Neural cell (in vitro differentiated cells): ENCODE data around the gene LAMB4. TPM values are rescaled to one million over a fixed set of nuclear protein-coding genes. Genes with fewer than 3 reads are reported as not detected.
A peak's percentile ranks its signal among the peaks of the same experiment; 100 is the strongest.

Source experiments
- H2AFZ ChIP-seq: fragments of 200-600, 300-800 bp; sonication (generic), shearing (Covaris generic); 2 replicates; pipeline ENCODE4 v1.6.0; 2014; ENCODE audit warnings: low read depth, mild to moderate bottlenecking, antibody characterized with exemption, low read length, moderate library complexity
- H3F3A ChIP-seq: fragments of 200-600 bp; shearing (Covaris generic); 2 replicates; pipeline ENCODE4 v1.6.1; 2016; ENCODE audit warnings: mild to moderate bottlenecking, moderate library complexity, mixed read lengths, antibody characterized with exemption, low read length; ENCODE audit not compliant: insufficient read depth, poor library complexity, severe bottlenecking
- H3K27ac ChIP-seq: fragments of 200-600, 300-800 bp; sonication (generic), shearing (Covaris generic); 2 replicates; pipeline ENCODE4 v1.5.1; 2014; ENCODE audit warnings: mild to moderate bottlenecking, low read length, moderate library complexity
- H3K27me3 ChIP-seq: fragments of 300-800, 200-600 bp; sonication (generic), shearing (Covaris generic); 2 replicates; pipeline ENCODE4 v1.6.0; 2014; ENCODE audit warnings: mild to moderate bottlenecking, low read depth, low read length, moderate library complexity; ENCODE audit not compliant: insufficient read depth
- H3K36me3 ChIP-seq: fragments of 300-800, 200-600 bp; sonication (generic), shearing (Covaris generic); 2 replicates; pipeline ENCODE4 v1.5.1; 2014; ENCODE audit warnings: mild to moderate bottlenecking, antibody characterized with exemption, low read length, moderate library complexity; ENCODE audit not compliant: insufficient read depth
- H3K4me2 ChIP-seq: fragments of 300-800, 200-600 bp; sonication (generic), shearing (Covaris generic); 2 replicates; pipeline ENCODE4 v1.6.0; 2014; ENCODE audit warnings: mild to moderate bottlenecking, low read length
- H3K4me3 ChIP-seq: fragments of 300-800, 200-600 bp; sonication (generic), shearing (Covaris generic); 2 replicates; pipeline ENCODE4 v1.5.1; 2014; ENCODE audit warnings: mild to moderate bottlenecking, low read length, moderate library complexity
- H3K79me2 ChIP-seq: fragments of 200-600 bp; shearing (Covaris generic); replicated peaks from 2 replicates; pipeline ENCODE4 v1.6.0; 2014; ENCODE audit warnings: mild to moderate bottlenecking, low read length, moderate library complexity; ENCODE audit not compliant: insufficient read depth
- H3K9ac ChIP-seq: fragments of 300-800, 200-600 bp; sonication (generic), shearing (Covaris generic); 2 replicates; pipeline ENCODE4 v1.6.1; 2016; ENCODE audit warnings: mild to moderate bottlenecking, low read length, mixed read lengths
- H3K9me2 ChIP-seq: fragments of 200-600 bp; shearing (Covaris generic); 2 replicates; pipeline ENCODE4 v1.6.1; 2016; ENCODE audit warnings: mild to moderate bottlenecking, low read length, mixed read lengths; ENCODE audit not compliant: insufficient read depth
- H3K9me3 ChIP-seq: fragments of 200-600, 300-800 bp; sonication (generic), shearing (Covaris generic); 2 replicates; pipeline ENCODE4 v1.6.1; 2016; ENCODE audit warnings: mild to moderate bottlenecking, mixed run types, low read length, moderate library complexity, mixed read lengths
- H4K20me1 ChIP-seq: fragments of 200-600 bp; shearing (Covaris generic); 2 replicates; pipeline ENCODE4 v1.6.1; 2016; ENCODE audit warnings: mild to moderate bottlenecking, mixed run types; ENCODE audit not compliant: insufficient read depth
- CTCF ChIP-seq: fragments of 450-650 bp; IDR thresholded peaks from 2 replicates; pipeline ENCODE4 v1.5.1; 2014; ENCODE audit warnings: antibody characterized with exemption, mild to moderate bottlenecking, moderate library complexity; ENCODE audit not compliant: poor library complexity, severe bottlenecking
- EP300 ChIP-seq: fragments of 450-650 bp; conservative IDR thresholded peaks from 2 replicates; pipeline ENCODE4 v1.6.1; 2014; ENCODE audit warnings: antibody characterized with exemption, mild to moderate bottlenecking, moderate library complexity; ENCODE audit not compliant: poor library complexity, severe bottlenecking
- EZH2 ChIP-seq: fragments of 200-600, 300-800 bp; shearing (Covaris generic), sonication (generic); IDR thresholded peaks from 2 replicates; pipeline ENCODE4 v1.6.1; 2014; ENCODE audit warnings: antibody characterized with exemption, low read length, borderline replicate concordance, mild to moderate bottlenecking; ENCODE audit not compliant: insufficient read depth, poor library complexity, severe bottlenecking
- MXI1 ChIP-seq: fragments of 450-650 bp; conservative IDR thresholded peaks from 2 replicates; pipeline ENCODE4 v1.6.1; 2014; ENCODE audit warnings: antibody characterized with exemption, mild to moderate bottlenecking; ENCODE audit not compliant: poor library complexity, severe bottlenecking
- POLR2AphosphoS5 ChIP-seq: IDR thresholded peaks from 2 replicates; pipeline ENCODE4 v1.6.1; 2012
- RAD21 ChIP-seq: fragments of 450-650 bp; conservative IDR thresholded peaks from 2 replicates; pipeline ENCODE4 v1.6.1; 2014; ENCODE audit warnings: antibody characterized with exemption, mild to moderate bottlenecking, moderate library complexity
- REST ChIP-seq: IDR thresholded peaks from 2 replicates; pipeline ENCODE4 v1.6.1; 2012; ENCODE audit warnings: borderline replicate concordance
- SMC3 ChIP-seq: fragments of 450-650 bp; conservative IDR thresholded peaks from 2 replicates; pipeline ENCODE4 v1.6.1; 2014; ENCODE audit warnings: antibody characterized with exemption, mild to moderate bottlenecking, moderate library complexity; ENCODE audit not compliant: poor library complexity
- TAF1 ChIP-seq: IDR thresholded peaks from 2 replicates; pipeline ENCODE4 v1.6.1; 2012; ENCODE audit warnings: low read depth
- polyA plus RNA-seq: library from polyadenylated mRNA; depleted of rRNA; stranded (reverse); fragments of >200 nt; gene quantifications from 2 replicates; pipeline ENCODE4 v1.2.3, GENCODE V29; 2014

LAMB4 gene
- polyA plus RNA-seq, 1 donor from 2014 or later: 0.16 TPM

GRCh38 chr7:108067844-108068243 lies 62.3 kb downstream of the LAMB4 start:
- Histone ChIP-seq H3K9ac (no peak overlapping the region), H3K79me2 (no peaks in the 10 kb centered on the region), H3K4me2 (no peak overlapping the region), H3K9me3 (no peaks in the 10 kb centered on the region), H3K27me3 (no peaks in the 10 kb centered on the region), H2AFZ (no peak overlapping the region), H3K36me3 (no peaks in the 10 kb centered on the region), H3K9me2 (no peaks in the 10 kb centered on the region), H4K20me1 (no peaks in the 10 kb centered on the region), H3K4me3 (peak overlapping the region; percentile 37), H3K27ac (peak overlapping the region; percentile 60), H3F3A (no peaks in the 10 kb centered on the region)
- TF ChIP-seq TAF1 (no peak), EP300 (peak; percentile 97), MXI1 (peak; percentile 9), RAD21 (peak; percentile 30), SMC3 (no peak), CTCF (peak; percentile 31), EZH2 (no peak), REST (peak; percentile 37), POLR2AphosphoS5 (peak; percentile 92)

- H3F3A ChIP-seq: no peaks in the 10 kb centered on the region
- H2AFZ ChIP-seq: no peak overlapping the region
- TF ChIP-seq REST (no peak), EZH2 (no peak), CTCF (no peak), EP300 (no peak), MXI1 (no peak), POLR2AphosphoS5 (no peak), SMC3 (no peak), TAF1 (no peak), RAD21 (no peak)
- no peak overlapping the region for H3K4me2 ChIP-seq
- no peak overlapping the region for H3K27ac ChIP-seq
- H3K9me2 ChIP-seq: no peaks in the 10 kb centered on the region
- no peaks in the 10 kb centered on the region for H3K27me3 ChIP-seq
- H3K36me3 ChIP-seq: no peaks in the 10 kb centered on the region
- no peaks in the 10 kb centered on the region for H4K20me1 ChIP-seq
- H3K9me3 ChIP-seq: no peaks in the 10 kb centered on the region
- H3K4me3 ChIP-seq: no peak overlapping the region
- no peak overlapping the region for H3K9ac ChIP-seq
- no peaks in the 10 kb centered on the region for H3K79me2 ChIP-seq
Measured at GRCh38 chr7:108066486-108066885, 63.7 kb downstream of the LAMB4 start.
